Peyer's patch (tissue), 4 donors: ENCODE results near the gene ARRB1. TPM values are rescaled to one million over a fixed set of nuclear protein-coding genes. Genes with fewer than 3 reads are reported as not detected.

Experiments
- DNase-seq, 3 donors: peaks; one replicate each; pipeline ENCODE4 v3.0.0-alpha.2; 2017 to 2019
- H3K27ac ChIP-seq, 4 donors: fragments of 200-600 bp; sonication (generic); one replicate each; pipeline ENCODE4 v1.5.1; 2016 to 2019
- H3K27me3 ChIP-seq, 2 donors: fragments of 200-600 bp; sonication (generic); one replicate each; pipeline ENCODE4 v1.5.1; 2019
- H3K36me3 ChIP-seq, 3 donors: fragments of 200-600 bp; sonication (generic); one replicate each; pipeline ENCODE4 v1.5.1; 2016 to 2019
- H3K4me1 ChIP-seq, 4 donors: fragments of 200-600 bp; sonication (generic); one replicate each; pipeline ENCODE4 v1.5.1; 2016 to 2019
- H3K4me3 ChIP-seq, 4 donors: fragments of 200-600 bp; sonication (generic); 1 replicate in 3 of 4; 2 replicates in 1 of 4; pipeline ENCODE4 v1.5.1; 2016 to 2019; ENCODE audit warnings: mild to moderate bottlenecking in 1 of 4
- H3K9me3 ChIP-seq, 4 donors: fragments of 200-600 bp; sonication (generic); one replicate each; pipeline ENCODE4 v1.5.1; 2016 to 2019; ENCODE audit warnings: mild to moderate bottlenecking in 1 of 4
- CTCF ChIP-seq, 6 experiments: fragments of 450-650 bp in 4 of 6; fragments of 200-600 bp in 2 of 6; sonication (generic) in 1 of 6; IDR thresholded peaks; one replicate each; pipeline ENCODE4 v1.5.1; 2017 to 2019; ENCODE audit warnings: antibody characterized with exemption in 6 of 6, mild to moderate bottlenecking in 3 of 6, moderate library complexity in 1 of 6
- POLR2A ChIP-seq, 2 donors: fragments of 450-650 bp; IDR thresholded peaks; one replicate each; pipeline ENCODE4 v1.5.1; 2017; ENCODE audit warnings: antibody characterized with exemption in 2 of 2, mild to moderate bottlenecking in 2 of 2, moderate library complexity in 2 of 2
- total RNA-seq, 4 donors: library from RNA; depleted of rRNA; stranded (reverse); fragments of >200 nt; gene quantifications; one replicate each; pipeline ENCODE4 v1.1.0, GENCODE V29; 2016

ARRB1 gene
- total RNA-seq, 4 donors from 2014 or later = 45.4 to 136 (median 90.6) TPM

DNA sequence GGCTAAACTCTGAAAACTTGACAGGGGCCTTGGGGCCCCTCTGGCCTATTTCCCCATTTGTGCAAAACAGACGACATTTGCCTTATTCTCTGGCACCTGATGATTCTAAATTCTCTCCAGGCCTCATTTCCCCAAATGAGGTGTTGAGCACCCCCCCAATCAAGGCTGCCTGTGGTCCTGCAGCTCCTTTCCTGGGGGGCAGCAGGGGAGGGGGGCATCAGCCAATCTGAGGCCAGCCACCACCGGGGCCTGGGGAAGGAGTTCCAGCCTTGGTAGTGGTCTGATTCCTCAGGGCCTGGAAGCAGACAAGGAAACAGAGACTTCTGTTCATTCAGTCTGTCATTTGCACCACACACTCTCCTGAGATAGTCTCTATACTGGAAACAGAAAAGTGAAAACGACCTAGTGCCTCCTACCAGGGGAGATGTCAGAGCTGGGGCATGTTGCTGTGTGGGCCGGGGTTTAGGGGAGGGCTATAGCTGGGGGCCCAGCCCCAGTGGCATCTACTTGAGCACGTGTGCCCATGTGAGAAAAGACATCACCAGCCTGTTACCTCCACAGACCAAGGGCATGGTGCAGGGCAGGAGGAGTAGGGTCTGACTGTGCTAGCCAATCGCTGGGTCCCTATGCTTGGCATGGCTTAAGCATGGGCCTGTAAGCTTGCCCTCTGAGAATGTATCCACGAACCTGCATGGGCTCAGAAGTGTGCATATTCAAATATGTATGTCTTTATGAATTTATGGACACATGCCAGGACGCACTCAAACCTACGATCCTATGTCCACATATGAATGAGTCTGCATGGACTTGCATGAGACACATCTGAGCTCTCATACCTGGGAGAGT is 112.6 kb downstream of the ARRB1 start:
- H3K4me3 ChIP-seq = no peak overlapping the region
- no peaks in the 10 kb centered on the region for H3K9me3 ChIP-seq
- peak in 1 of 3 donors; percentile 27 for DNase-seq
- H3K27me3 ChIP-seq = peaks cover 0 to 25% of the 10 kb centered on the region in 2 donors
- peaks cover 0 to 17% (median 8%) of the 10 kb centered on the region in 4 donors for H3K4me1 ChIP-seq
- H3K36me3 ChIP-seq = no peaks in the 10 kb centered on the region
- TF ChIP-seq CTCF (IDR thresholded peaks at IDR 0.05) = no peak
- TF ChIP-seq POLR2A (IDR thresholded peaks at IDR 0.05) = no peak
- H3K27ac ChIP-seq = no peak overlapping the region

DNA sequence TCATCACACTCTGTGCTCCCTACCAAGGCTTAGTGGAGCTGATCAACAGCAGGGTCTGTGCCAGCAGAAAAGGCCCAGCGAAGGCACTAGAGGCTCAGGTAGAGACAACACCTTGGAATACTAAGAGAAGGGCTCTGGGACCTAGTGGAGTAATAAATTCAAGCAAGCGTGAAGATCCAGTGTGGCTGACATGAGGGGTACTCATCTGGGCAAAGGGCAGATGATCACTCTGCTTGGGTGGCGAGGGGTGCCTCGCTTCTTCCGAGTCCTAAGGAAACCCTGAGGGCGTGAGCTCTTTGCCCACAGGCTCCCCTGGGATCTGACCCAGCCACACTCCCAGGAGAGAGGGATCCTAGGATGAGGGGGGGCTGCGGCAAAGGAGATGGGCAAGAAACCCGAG is 114.4 kb downstream of the ARRB1 start:
- H3K4me3 ChIP-seq = no peak overlapping the region
- DNase-seq = peak in 1 of 3 donors; percentile 33
- TF ChIP-seq POLR2A (IDR thresholded peaks at IDR 0.05) = no peak
- no peak for TF ChIP-seq CTCF (IDR thresholded peaks at IDR 0.05)
- H3K36me3 ChIP-seq = no peaks in the 10 kb centered on the region
- H3K27me3 ChIP-seq = peaks cover 0 to 16% of the 10 kb centered on the region in 2 donors
- no peaks in the 10 kb centered on the region for H3K9me3 ChIP-seq
- H3K27ac ChIP-seq = no peak overlapping the region
- peaks cover 0 to 17% (median 6%) of the 10 kb centered on the region in 4 donors for H3K4me1 ChIP-seq

DNA sequence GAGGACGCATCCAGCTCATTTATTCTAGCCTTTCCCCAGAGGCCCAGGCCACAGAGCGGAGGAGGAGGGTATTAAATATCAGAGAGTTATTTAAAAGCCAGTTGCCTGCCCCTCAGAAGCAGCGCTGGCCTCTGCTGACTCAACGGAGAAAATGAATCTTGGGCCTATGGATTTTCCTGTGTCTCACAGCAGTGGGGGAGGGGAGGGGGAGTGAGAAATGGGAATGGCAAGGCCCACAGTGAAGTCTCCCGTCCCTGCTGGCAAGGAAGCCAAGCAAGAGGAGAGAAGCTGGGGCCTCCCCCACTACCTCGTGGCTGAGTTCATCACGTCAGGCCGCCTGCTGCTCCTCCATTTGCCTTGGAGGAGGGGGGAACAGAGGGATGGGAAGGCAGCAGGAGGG is 115.4 kb downstream of the ARRB1 start:
- Histone ChIP-seq H3K9me3 (no peaks in the 10 kb centered on the region), H3K4me3 (no peak overlapping the region), H3K36me3 (no peaks in the 10 kb centered on the region), H3K27me3 (peaks cover 0 to 14% of the 10 kb centered on the region in 2 donors), H3K27ac (no peak overlapping the region), H3K4me1 (peaks cover 0 to 9% (median 4%) of the 10 kb centered on the region in 4 donors)
- peak in 1 of 3 donors; percentile 26 for DNase-seq
- TF ChIP-seq POLR2A (IDR thresholded peaks at IDR 0.05) (no peak), CTCF (IDR thresholded peaks at IDR 0.05) (no peak)

DNA sequence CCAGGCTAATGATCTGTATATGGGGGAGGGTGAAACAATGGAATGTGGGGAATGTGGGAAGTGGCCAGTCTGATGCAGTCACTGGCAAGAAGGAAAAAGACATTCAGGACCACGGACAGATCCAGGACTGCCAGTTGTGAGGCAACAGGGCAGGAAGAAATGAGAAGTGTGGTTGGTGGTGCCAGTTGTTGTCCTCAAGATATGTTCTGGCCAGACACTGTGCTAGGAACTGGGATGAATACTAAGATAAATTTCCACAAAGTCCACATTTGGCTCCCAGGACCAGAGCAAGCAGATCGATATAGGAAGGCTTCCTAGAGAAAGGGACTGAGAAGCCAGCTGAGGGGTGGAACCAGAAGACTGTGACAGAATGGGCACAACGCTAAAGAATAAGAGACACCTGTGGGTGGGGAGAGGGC is 117.7 kb downstream of the ARRB1 start:
- peak in 1 of 3 donors; percentile 47 for DNase-seq
- Histone ChIP-seq H3K27me3 (no peaks in the 10 kb centered on the region), H3K9me3 (no peaks in the 10 kb centered on the region), H3K27ac (no peak overlapping the region), H3K36me3 (no peaks in the 10 kb centered on the region), H3K4me3 (no peak overlapping the region), H3K4me1 (no peaks in the 10 kb centered on the region)
- TF ChIP-seq CTCF (IDR thresholded peaks at IDR 0.05) (no peak), POLR2A (IDR thresholded peaks at IDR 0.05) (no peak)

GRCh38 chr11:75230621-75231020 is 120.8 kb downstream of the ARRB1 start:
- H3K4me3 ChIP-seq = no peak overlapping the region
- H3K4me1 ChIP-seq = no peaks in the 10 kb centered on the region
- no peaks in the 10 kb centered on the region for H3K27me3 ChIP-seq
- no peaks in the 10 kb centered on the region for H3K9me3 ChIP-seq
- no peaks in the 10 kb centered on the region for H3K36me3 ChIP-seq
- peak in 1 of 3 donors; percentile 1 for DNase-seq
- TF ChIP-seq POLR2A (IDR thresholded peaks at IDR 0.05) (no peak), CTCF (IDR thresholded peaks at IDR 0.05) (no peak)
- H3K27ac ChIP-seq = no peak overlapping the region
